MM.1S (cell line): ENCODE data around the gene GPC5.

Experiments
- DNase-seq: peaks from one replicate; pipeline ENCODE4 v3.0.0-alpha.2; 2015
- H2AFZ ChIP-seq: fragments of 300-600 bp; sonication (generic); 2 replicates; pipeline ENCODE4 v1.6.0; 2016; ENCODE audit warnings: antibody characterized with exemption, low read length
- H3F3A ChIP-seq: fragments of 300-600 bp; sonication (generic); 2 replicates; pipeline ENCODE4 v1.6.1; 2016; ENCODE audit warnings: mild to moderate bottlenecking, antibody characterized with exemption, low read length, moderate library complexity, mixed read lengths; ENCODE audit not compliant: insufficient read depth
- H3K27ac ChIP-seq: fragments of 300-600 bp; sonication (generic); 2 replicates; pipeline ENCODE4 v1.5.1; 2016; ENCODE audit warnings: mild to moderate bottlenecking, low read length
- H3K27me3 ChIP-seq: fragments of 300-600 bp; sonication (generic); replicated peaks from 2 replicates; pipeline ENCODE4 v1.6.0; 2016; ENCODE audit warnings: low read length; ENCODE audit not compliant: insufficient read depth
- H3K36me3 ChIP-seq: fragments of 300-600 bp; sonication (generic); replicated peaks from 2 replicates; pipeline ENCODE4 v1.6.1; 2016; ENCODE audit warnings: mild to moderate bottlenecking, low read length, mixed read lengths; ENCODE audit not compliant: insufficient read depth
- H3K4me1 ChIP-seq: fragments of 300-600 bp; sonication (generic); 2 replicates; pipeline ENCODE4 v1.6.1; 2016; ENCODE audit warnings: low read length, mixed read lengths
- H3K4me2 ChIP-seq: fragments of 300-600 bp; sonication (generic); 2 replicates; pipeline ENCODE4 v1.6.0; 2016; ENCODE audit warnings: low read depth, low read length
- H3K4me3 ChIP-seq: fragments of 300-600 bp; sonication (generic); 2 replicates; pipeline ENCODE4 v1.5.1; 2016; ENCODE audit warnings: low read length, mixed read lengths
- H3K79me2 ChIP-seq: fragments of 300-600 bp; sonication (generic); 2 replicates; pipeline ENCODE4 v1.6.1; 2016; ENCODE audit warnings: mixed run types, low read length, mixed read lengths
- H3K9ac ChIP-seq: fragments of 300-600 bp; sonication (generic); 2 replicates; pipeline ENCODE4 v1.6.1; 2016; ENCODE audit warnings: low read length, mixed read lengths
- H3K9me2 ChIP-seq: fragments of 300-600 bp; sonication (generic); replicated peaks from 2 replicates; pipeline ENCODE4 v1.6.1; 2016; ENCODE audit warnings: mild to moderate bottlenecking, low read length, mixed read lengths; ENCODE audit not compliant: insufficient read depth
- H3K9me3 ChIP-seq: fragments of 300-600 bp; sonication (generic); replicated peaks from 2 replicates; pipeline ENCODE4 v1.6.1; 2016; ENCODE audit warnings: mild to moderate bottlenecking, low read length, mixed read lengths; ENCODE audit not compliant: insufficient read depth
- H4K20me1 ChIP-seq: fragments of 300-600 bp; sonication (generic); 2 replicates; pipeline ENCODE4 v1.6.1; 2016; ENCODE audit warnings: mild to moderate bottlenecking, low read length, moderate library complexity, mixed read lengths; ENCODE audit not compliant: insufficient read depth
- CTCF ChIP-seq: fragments of 300-600 bp; sonication (generic); IDR thresholded peaks from 2 replicates; pipeline ENCODE4 v1.5.1; 2016; ENCODE audit warnings: antibody characterized with exemption, low read length, mixed read lengths
- EZH2 ChIP-seq: fragments of 300-600 bp; sonication (generic); optimal IDR thresholded peaks from 2 replicates; pipeline ENCODE3; 2017; ENCODE audit warnings: low read depth, mild to moderate bottlenecking, antibody characterized with exemption, low read length, mixed read lengths
- EZH2phosphoT487 ChIP-seq: fragments of 300-600 bp; sonication (generic); IDR thresholded peaks from 2 replicates; pipeline ENCODE4 v1.6.1; 2018; ENCODE audit warnings: antibody characterized with exemption, low read length

GPC5 gene

GRCh38 chr13:91748416-91749089 lies 350.1 kb downstream of the GPC5 start:
- Histone ChIP-seq H3K27me3 (no peaks in the 10 kb centered on the region), H3K4me2 (no peak overlapping the region), H4K20me1 (no peaks in the 10 kb centered on the region), H3K79me2 (no peaks in the 10 kb centered on the region), H3F3A (no peaks in the 10 kb centered on the region), H3K4me3 (no peak overlapping the region), H2AFZ (no peak overlapping the region), H3K9ac (no peak overlapping the region), H3K36me3 (no peaks in the 10 kb centered on the region), H3K27ac (no peak overlapping the region), H3K9me2 (no peaks in the 10 kb centered on the region), H3K4me1 (no peaks in the 10 kb centered on the region), H3K9me3 (no peaks in the 10 kb centered on the region)
- no peak for DNase-seq
- no peak for TF ChIP-seq CTCF
- no peak for TF ChIP-seq EZH2phosphoT487
- no peak for TF ChIP-seq EZH2

DNA sequence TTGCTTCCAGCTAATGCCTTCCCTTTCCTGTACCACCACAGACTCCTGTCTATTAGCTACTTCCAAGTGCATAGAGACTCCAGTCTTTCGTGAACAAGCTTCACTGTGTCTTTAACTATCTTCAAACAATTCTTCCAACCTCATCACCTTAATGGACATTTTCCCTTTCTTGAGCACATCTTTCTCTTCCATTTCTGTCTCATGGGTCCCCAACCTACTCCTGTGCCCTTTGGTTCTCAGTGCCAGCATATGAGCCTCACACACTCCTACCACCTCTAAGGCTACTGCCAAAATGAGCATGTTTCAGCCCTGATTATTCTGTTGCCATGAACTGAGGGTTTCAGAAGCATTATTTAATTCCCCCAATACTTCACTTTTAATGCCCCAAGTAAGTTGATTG lies 360.3 kb downstream of the GPC5 start:
- Histone ChIP-seq H3K4me2 (no peak overlapping the region), H3K9me2 (no peaks in the 10 kb centered on the region), H3F3A (no peaks in the 10 kb centered on the region), H4K20me1 (no peaks in the 10 kb centered on the region), H3K9ac (no peak overlapping the region), H3K27me3 (no peaks in the 10 kb centered on the region), H3K27ac (no peak overlapping the region), H3K9me3 (no peaks in the 10 kb centered on the region), H3K79me2 (no peaks in the 10 kb centered on the region), H3K4me3 (no peak overlapping the region), H2AFZ (no peak overlapping the region), H3K4me1 (no peaks in the 10 kb centered on the region), H3K36me3 (no peaks in the 10 kb centered on the region)
- no peak for DNase-seq
- no peak for TF ChIP-seq EZH2
- no peak for TF ChIP-seq EZH2phosphoT487
- TF ChIP-seq CTCF: no peak

DNA sequence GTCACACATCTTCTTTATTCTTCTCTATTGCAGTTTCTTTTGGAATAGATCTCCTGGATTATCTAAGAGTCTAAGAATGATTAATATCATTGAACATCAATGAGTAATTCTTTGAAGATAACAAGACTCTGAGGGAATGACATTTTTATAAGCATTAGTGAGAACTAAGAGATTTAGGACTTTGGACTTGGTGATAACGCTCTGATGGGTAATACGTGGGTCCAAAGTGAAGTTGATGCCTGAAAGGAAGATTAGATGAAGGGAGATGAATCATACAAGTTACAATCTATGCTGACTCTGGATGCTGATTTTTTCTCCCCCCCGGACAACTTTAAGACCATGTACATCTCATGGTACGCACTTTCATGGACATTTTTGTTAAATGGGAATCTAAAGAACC lies 364.5 kb downstream of the GPC5 start:
- Histone ChIP-seq H3K4me1 (no peaks in the 10 kb centered on the region), H3K4me3 (no peak overlapping the region), H3K27ac (no peak overlapping the region), H3K27me3 (no peaks in the 10 kb centered on the region), H3K9ac (no peak overlapping the region), H3F3A (no peaks in the 10 kb centered on the region), H3K9me3 (no peaks in the 10 kb centered on the region), H3K9me2 (no peaks in the 10 kb centered on the region), H3K36me3 (no peaks in the 10 kb centered on the region), H2AFZ (no peak overlapping the region), H3K79me2 (no peaks in the 10 kb centered on the region), H4K20me1 (no peaks in the 10 kb centered on the region), H3K4me2 (no peak overlapping the region)
- TF ChIP-seq EZH2phosphoT487 (no peak), CTCF (no peak), EZH2 (no peak)
- no peak for DNase-seq
